Suprapubic skin (tissue), 4 donors: Measurements from ENCODE around the gene TSPEAR.
"Not testable (repeated sequence)": the region's sequence is repeated elsewhere in the genome, so short reads cannot be mapped to it uniquely, and the experiment has no call there.

Experiments used
- EP300 ChIP-seq: sonication (generic); formaldehyde crosslinking; IDR thresholded peaks from one replicate; pipeline ENCODE4 v1.6.1; 2017; ENCODE audit warnings: antibody characterized with exemption
- POLR2A ChIP-seq, 2 donors: fragments of 450-650 bp; IDR thresholded peaks; one replicate each; pipeline ENCODE4 v1.6.1; 2017; ENCODE audit warnings: antibody characterized with exemption in 2 of 2, mild to moderate bottlenecking in 2 of 2, moderate library complexity in 2 of 2
- POLR2AphosphoS5 ChIP-seq, 3 donors: sonication (generic); formaldehyde crosslinking; IDR thresholded peaks; one replicate each; pipeline ENCODE4 v1.6.1; 2017; ENCODE audit warnings: antibody characterized with exemption in 3 of 3
- TF ChIP-seq, protein P1 (sequence below), 2 donors: fragments of 200-600 bp in 1 of 2; fragments of 450-650 bp in 1 of 2; sonication (generic) in 1 of 2; IDR thresholded peaks; one replicate each; pipeline ENCODE4 v1.5.1; 2016 to 2019; ENCODE audit warnings: antibody characterized with exemption in 2 of 2, mild to moderate bottlenecking in 1 of 2, moderate library complexity in 1 of 2

DNA sequence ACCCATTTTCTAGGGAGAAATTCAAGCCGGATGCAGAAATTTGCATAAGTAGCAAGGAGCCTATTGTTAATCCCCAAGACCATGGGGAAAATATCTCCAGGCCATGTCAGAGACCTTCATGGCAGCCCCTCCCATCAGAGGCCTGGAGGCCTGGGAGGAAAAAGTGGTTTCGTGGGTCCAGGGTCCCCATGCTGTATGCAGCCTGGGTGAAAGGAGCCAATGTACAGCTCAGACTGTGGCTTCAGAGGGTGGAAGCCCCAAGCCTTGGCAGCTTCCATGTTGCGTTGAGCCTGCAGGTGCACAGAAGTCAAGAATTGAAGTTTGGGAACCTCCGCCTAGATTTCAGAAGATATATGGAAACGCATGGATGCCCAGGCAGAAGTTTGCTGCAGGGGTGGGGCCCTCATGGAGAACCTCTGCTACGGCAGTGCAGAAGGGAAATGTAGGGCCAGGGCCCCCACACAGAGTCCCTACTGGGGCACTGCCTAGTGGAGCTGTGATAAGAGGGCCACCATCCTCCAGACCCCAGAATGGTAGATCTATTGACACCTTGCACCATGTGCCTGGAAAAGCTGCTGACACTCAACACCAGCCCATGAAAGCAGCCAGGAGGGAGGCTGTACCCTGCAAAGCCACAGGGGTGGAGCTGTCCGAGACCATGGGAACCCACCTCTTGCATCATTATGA lies 101.1 kb downstream of the TSPEAR start:
- TF ChIP-seq, protein P1, sequence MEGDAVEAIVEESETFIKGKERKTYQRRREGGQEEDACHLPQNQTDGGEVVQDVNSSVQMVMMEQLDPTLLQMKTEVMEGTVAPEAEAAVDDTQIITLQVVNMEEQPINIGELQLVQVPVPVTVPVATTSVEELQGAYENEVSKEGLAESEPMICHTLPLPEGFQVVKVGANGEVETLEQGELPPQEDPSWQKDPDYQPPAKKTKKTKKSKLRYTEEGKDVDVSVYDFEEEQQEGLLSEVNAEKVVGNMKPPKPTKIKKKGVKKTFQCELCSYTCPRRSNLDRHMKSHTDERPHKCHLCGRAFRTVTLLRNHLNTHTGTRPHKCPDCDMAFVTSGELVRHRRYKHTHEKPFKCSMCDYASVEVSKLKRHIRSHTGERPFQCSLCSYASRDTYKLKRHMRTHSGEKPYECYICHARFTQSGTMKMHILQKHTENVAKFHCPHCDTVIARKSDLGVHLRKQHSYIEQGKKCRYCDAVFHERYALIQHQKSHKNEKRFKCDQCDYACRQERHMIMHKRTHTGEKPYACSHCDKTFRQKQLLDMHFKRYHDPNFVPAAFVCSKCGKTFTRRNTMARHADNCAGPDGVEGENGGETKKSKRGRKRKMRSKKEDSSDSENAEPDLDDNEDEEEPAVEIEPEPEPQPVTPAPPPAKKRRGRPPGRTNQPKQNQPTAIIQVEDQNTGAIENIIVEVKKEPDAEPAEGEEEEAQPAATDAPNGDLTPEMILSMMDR (IDR thresholded peaks at IDR 0.05) = not testable (repeated sequence)
- not testable (repeated sequence) for TF ChIP-seq POLR2A (IDR thresholded peaks at IDR 0.05); EP300; POLR2AphosphoS5 (IDR thresholded peaks at IDR 0.05)
